MM.1S (cell line): ENCODE measurements around the gene C10orf67.
"Not testable (repeated sequence)": the region's sequence is repeated elsewhere in the genome, so short reads cannot be mapped to it uniquely, and the experiment has no call there.

ENCODE experiments used
- EZH2 ChIP-seq: fragments of 300-600 bp; sonication (generic); optimal IDR thresholded peaks from 2 replicates; pipeline ENCODE3; 2017; ENCODE audit warnings: low read depth, mild to moderate bottlenecking, antibody characterized with exemption, low read length, mixed read lengths
- EZH2phosphoT487 ChIP-seq: fragments of 300-600 bp; sonication (generic); IDR thresholded peaks from 2 replicates; pipeline ENCODE4 v1.6.1; 2018; ENCODE audit warnings: antibody characterized with exemption, low read length
- TF ChIP-seq, protein P1 (sequence below): fragments of 300-600 bp; sonication (generic); IDR thresholded peaks from 2 replicates; pipeline ENCODE4 v1.5.1; 2016; ENCODE audit warnings: antibody characterized with exemption, low read length, mixed read lengths

DNA sequence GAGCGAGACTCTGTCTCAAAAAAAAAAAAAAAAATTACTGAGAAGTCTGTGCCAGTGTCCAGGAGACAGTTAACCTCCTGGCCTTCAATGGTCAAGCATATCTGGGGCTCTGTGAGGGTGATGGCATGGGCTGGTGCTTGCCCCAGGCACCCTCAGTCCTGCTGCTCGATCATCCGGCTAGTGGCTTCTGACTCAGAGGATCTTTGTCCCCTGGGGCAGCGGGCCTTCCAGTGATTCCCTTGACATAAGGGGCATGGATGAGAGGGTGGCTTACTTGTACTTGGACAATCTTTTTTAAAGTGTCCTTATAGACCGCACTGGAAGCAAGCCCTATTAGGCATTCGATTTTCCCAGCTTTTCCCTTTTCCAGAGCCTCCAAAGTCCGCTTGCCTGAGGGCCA, 44.6 kb downstream of the C10orf67 start:
- TF ChIP-seq, protein P1, sequence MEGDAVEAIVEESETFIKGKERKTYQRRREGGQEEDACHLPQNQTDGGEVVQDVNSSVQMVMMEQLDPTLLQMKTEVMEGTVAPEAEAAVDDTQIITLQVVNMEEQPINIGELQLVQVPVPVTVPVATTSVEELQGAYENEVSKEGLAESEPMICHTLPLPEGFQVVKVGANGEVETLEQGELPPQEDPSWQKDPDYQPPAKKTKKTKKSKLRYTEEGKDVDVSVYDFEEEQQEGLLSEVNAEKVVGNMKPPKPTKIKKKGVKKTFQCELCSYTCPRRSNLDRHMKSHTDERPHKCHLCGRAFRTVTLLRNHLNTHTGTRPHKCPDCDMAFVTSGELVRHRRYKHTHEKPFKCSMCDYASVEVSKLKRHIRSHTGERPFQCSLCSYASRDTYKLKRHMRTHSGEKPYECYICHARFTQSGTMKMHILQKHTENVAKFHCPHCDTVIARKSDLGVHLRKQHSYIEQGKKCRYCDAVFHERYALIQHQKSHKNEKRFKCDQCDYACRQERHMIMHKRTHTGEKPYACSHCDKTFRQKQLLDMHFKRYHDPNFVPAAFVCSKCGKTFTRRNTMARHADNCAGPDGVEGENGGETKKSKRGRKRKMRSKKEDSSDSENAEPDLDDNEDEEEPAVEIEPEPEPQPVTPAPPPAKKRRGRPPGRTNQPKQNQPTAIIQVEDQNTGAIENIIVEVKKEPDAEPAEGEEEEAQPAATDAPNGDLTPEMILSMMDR, result not testable (repeated sequence)
- TF ChIP-seq EZH2phosphoT487, EZH2: not testable (repeated sequence)
